ENCODE results near the gene EXOC4. TPM values are rescaled to one million over a fixed set of nuclear protein-coding genes. Genes with fewer than 3 reads are reported as not detected.

Gene EXOC4
- total RNA-seq, 2 donors from 2014 or later: 106 to 115 TPM

DNA sequence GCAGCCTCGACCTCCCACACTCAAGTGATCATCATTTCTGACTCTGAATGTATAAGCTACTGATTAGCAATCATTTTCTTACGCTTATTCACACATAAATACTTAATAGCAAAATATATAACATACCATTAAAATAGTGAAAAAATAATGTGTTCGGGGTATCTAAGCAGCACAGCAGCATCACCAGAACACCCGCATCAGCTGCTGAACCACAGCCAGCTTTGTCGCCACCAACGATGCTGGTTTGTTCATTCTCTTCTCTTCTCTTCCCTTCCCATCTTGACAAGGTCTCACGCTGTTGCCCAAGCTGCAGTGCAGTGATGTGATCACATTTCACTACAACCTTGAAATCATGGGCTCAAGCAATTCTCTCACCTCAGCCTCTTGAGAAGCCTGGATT, 449.2 kb downstream of the EXOC4 start:
- no peak overlapping the region for H3K27ac ChIP-seq (ENCODE audit: low read depth, low read length)
- H3K9ac ChIP-seq (ENCODE audit: extremely low read depth, low read length, poor library complexity, severe bottlenecking): no peak overlapping the region
- no peaks in the 10 kb centered on the region for H3K27me3 ChIP-seq (ENCODE audit: control insufficient read depth, insufficient read depth, low read length, poor library complexity, severe bottlenecking)
- DNase-seq: no peak
- peaks cover 12% of the 10 kb centered on the region for H3K4me1 ChIP-seq (ENCODE audit: control insufficient read depth, insufficient read depth, low read length)
- no peak overlapping the region for H3K4me3 Mint-ChIP-seq
- H3K9me3 Mint-ChIP-seq: no peaks in the 10 kb centered on the region
- no peaks in the 10 kb centered on the region for H3K27me3 Mint-ChIP-seq (ENCODE audit: insufficient read depth)
- H3K36me3 ChIP-seq (ENCODE audit: control insufficient read depth, insufficient read depth, low read length): no peaks in the 10 kb centered on the region
- H3K9me3 ChIP-seq (ENCODE audit: control insufficient read depth, low read length): no peaks in the 10 kb centered on the region
- H3K4me3 ChIP-seq (ENCODE audit: low read length): no peak overlapping the region
- no peak for TF ChIP-seq CTCF (conservative IDR thresholded peaks at IDR 0.05)
- H3K27ac Mint-ChIP-seq: no peak overlapping the region
- no peaks in the 10 kb centered on the region for H3K36me3 Mint-ChIP-seq (ENCODE audit: low read depth)
- WGBS, 2 experiments (ENCODE audit: insufficient coverage in 1 of 2, insufficient read length in 1 of 2): 91 to 100% methylated on average over 1 to 3 of the region's 7 CpGs
- peaks cover 13% of the 10 kb centered on the region for H3K4me1 Mint-ChIP-seq

GRCh38 chr7:133702960-133703359, 450.1 kb downstream of the EXOC4 start:
- no peak overlapping the region for H3K9ac ChIP-seq (ENCODE audit: extremely low read depth, low read length, poor library complexity, severe bottlenecking)
- H3K36me3 ChIP-seq (ENCODE audit: control insufficient read depth, insufficient read depth, low read length): no peaks in the 10 kb centered on the region
- H3K36me3 Mint-ChIP-seq (ENCODE audit: low read depth): no peaks in the 10 kb centered on the region
- no peaks in the 10 kb centered on the region for H3K9me3 Mint-ChIP-seq
- H3K4me1 ChIP-seq (ENCODE audit: control insufficient read depth, insufficient read depth, low read length): peaks cover 5% of the 10 kb centered on the region
- no peaks in the 10 kb centered on the region for H3K27me3 Mint-ChIP-seq (ENCODE audit: insufficient read depth)
- DNase-seq: no peak
- WGBS, 2 experiments (ENCODE audit: insufficient coverage in 1 of 2, insufficient read length in 1 of 2): 96 to 100% methylated on average over 1 to 2 of the region's 2 CpGs
- H3K4me3 ChIP-seq (ENCODE audit: low read length): no peak overlapping the region
- no peak for TF ChIP-seq CTCF (conservative IDR thresholded peaks at IDR 0.05)
- H3K27ac Mint-ChIP-seq: no peak overlapping the region
- no peak overlapping the region for H3K4me3 Mint-ChIP-seq
- H3K27me3 ChIP-seq (ENCODE audit: control insufficient read depth, insufficient read depth, low read length, poor library complexity, severe bottlenecking): no peaks in the 10 kb centered on the region
- H3K9me3 ChIP-seq (ENCODE audit: control insufficient read depth, low read length): no peaks in the 10 kb centered on the region
- peaks cover 9% of the 10 kb centered on the region for H3K4me1 Mint-ChIP-seq
- no peak overlapping the region for H3K27ac ChIP-seq (ENCODE audit: low read depth, low read length)

- Histone ChIP-seq H3K4me1 (ENCODE audit: control insufficient read depth, insufficient read depth, low read length) (no peaks in the 10 kb centered on the region), H3K36me3 (ENCODE audit: control insufficient read depth, insufficient read depth, low read length) (no peaks in the 10 kb centered on the region), H3K9me3 (ENCODE audit: control insufficient read depth, low read length) (no peaks in the 10 kb centered on the region), H3K27me3 (ENCODE audit: control insufficient read depth, insufficient read depth, low read length, poor library complexity, severe bottlenecking) (no peaks in the 10 kb centered on the region), H3K4me3 (ENCODE audit: low read length) (no peak overlapping the region), H3K27ac (ENCODE audit: low read depth, low read length) (no peak overlapping the region), H3K9ac (ENCODE audit: extremely low read depth, low read length, poor library complexity, severe bottlenecking) (no peak overlapping the region)
- DNase-seq: no peak
- Mint-ChIP-seq H3K4me1 (peaks cover 7% of the 10 kb centered on the region), H3K36me3 (ENCODE audit: low read depth) (no peaks in the 10 kb centered on the region), H3K27me3 (ENCODE audit: insufficient read depth) (no peaks in the 10 kb centered on the region), H3K27ac (no peak overlapping the region), H3K4me3 (no peak overlapping the region), H3K9me3 (no peaks in the 10 kb centered on the region)
- 85 to 90% methylated on average over 3 to 4 of the region's 4 CpGs for WGBS, 2 experiments (ENCODE audit: insufficient coverage in 1 of 2, insufficient read length in 1 of 2)
- no peak for TF ChIP-seq CTCF (conservative IDR thresholded peaks at IDR 0.05)
These were observed 450.7 kb downstream of the EXOC4 start for GRCh38 chr7:133703547-133703946.
